Panc1 (cell line): ENCODE measurements around the gene MRPL50. TPM values are rescaled to one million over a fixed set of nuclear protein-coding genes. Genes with fewer than 3 reads are reported as not detected.

Source experiments
- ATAC-seq: fragments of 200-7000 bp; cut with Tn5 transposase; 2 replicates; pipeline ENCODE4 v1.9.1; 2020; ENCODE audit warnings: mild to moderate bottlenecking, moderate library complexity
- BruUV-seq: library from RNA; stranded (reverse); fragments of 400-500 nt; replicated peaks from 2 replicates; lab custom pipeline; 2021; lab: Mats Ljungman, UMichigan
- CTCF ChIA-PET: fragments of 300-600 bp; sonication (Branson Sonifier 250); formaldehyde crosslinking; loops from one replicate; lab custom pipeline; 2022; ENCODE audit warnings: antibody characterized with exemption; lab: Charles Lee
- POLR2A ChIA-PET: fragments of 300-600 bp; sonication (Branson Sonifier 250); formaldehyde crosslinking; loops from one replicate; lab custom pipeline; 2022; ENCODE audit warnings: antibody characterized with exemption; lab: Charles Lee
- DNase-seq: peaks from one replicate; pipeline ENCODE4 v3.0.0-alpha.2; 2010; ENCODE audit warnings: low read depth, low spot score
- H3K27ac ChIP-seq: 2 replicates; pipeline ENCODE4 v1.5.1; 2011; ENCODE audit warnings: mild to moderate bottlenecking, low read length, inconsistent platforms
- H3K27me3 ChIP-seq: fragments of 200-500 bp; sonication (Bioruptor generic); 2 replicates; pipeline ENCODE4 v1.6.0; 2014; ENCODE audit warnings: low read length, inconsistent platforms; ENCODE audit not compliant: control insufficient read depth, insufficient read depth
- H3K36me3 ChIP-seq: fragments of 200-500 bp; sonication (Bioruptor generic); 2 replicates; pipeline ENCODE4 v1.5.1; 2014; ENCODE audit warnings: inconsistent platforms, mild to moderate bottlenecking, low read length, moderate library complexity; ENCODE audit not compliant: control insufficient read depth, insufficient read depth
- H3K4me1 ChIP-seq: 2 replicates; pipeline ENCODE4 v1.5.1; 2011; ENCODE audit warnings: inconsistent platforms, mild to moderate bottlenecking, low read length, moderate library complexity; ENCODE audit not compliant: control insufficient read depth, insufficient read depth
- H3K4me3 ChIP-seq, 2 experiments: 2 replicates each; pipeline ENCODE4 v1.5.1; 2011 to 2012; ENCODE audit warnings: low read depth in 2 of 2, low read length in 2 of 2, mild to moderate bottlenecking in 2 of 2, inconsistent platforms in 1 of 2, moderate library complexity in 1 of 2
- H3K9me3 ChIP-seq: fragments of 200-500 bp; sonication (Bioruptor generic); 2 replicates; pipeline ENCODE4 v1.5.1; 2014; ENCODE audit warnings: low read depth, mild to moderate bottlenecking, inconsistent platforms, low read length, moderate library complexity; ENCODE audit not compliant: control insufficient read depth, insufficient read depth
- POLR2AphosphoS5 ChIP-seq: IDR thresholded peaks from 2 replicates; pipeline ENCODE4 v1.6.1; 2012; ENCODE audit warnings: mild to moderate bottlenecking, low read depth, low read length, moderate library complexity
- SIN3A ChIP-seq: IDR thresholded peaks from 2 replicates; pipeline ENCODE4 v1.6.1; 2012; ENCODE audit warnings: low read depth, mild to moderate bottlenecking, low read length, moderate library complexity, borderline replicate concordance; ENCODE audit not compliant: insufficient read depth
- TCF7L2 ChIP-seq: IDR thresholded peaks from 2 replicates; pipeline ENCODE4 v1.6.1; 2011; ENCODE audit warnings: mild to moderate bottlenecking, low read depth, low read length, inconsistent platforms
- in situ Hi-C: cut with HindIII; loops from 2 replicates; pipeline ENCODE4 v1.10.0; 2016; ENCODE audit warnings: low sequenced_read_pairs, low pct_unique_long_range_greater_than_20kb
- intact Hi-C: fragments of 100-400 bp; cut with micrococcal nuclease; formaldehyde crosslinking; loops from one replicate; pipeline ENCODE4 v1.10.0; 2022; ENCODE audit not compliant: unreplicated experiment
- total RNA-seq: library from RNA; stranded (reverse); gene quantifications from one replicate; pipeline ENCODE4 v1.2.1, GENCODE V29; 2021; ENCODE audit not compliant: unreplicated experiment
- TF ChIP-seq, protein P1 (sequence below): fragments of 450-650 bp; IDR thresholded peaks from 2 replicates; pipeline ENCODE4 v1.5.1; 2017; ENCODE audit warnings: mild to moderate bottlenecking
- TF ChIP-seq, protein P2 (sequence below), 2 experiments: IDR thresholded peaks; 2 replicates each; pipeline ENCODE4 v1.6.1; 2011 to 2012; ENCODE audit warnings: low read depth in 2 of 2, control low read depth in 1 of 2, low read length in 1 of 2, mild to moderate bottlenecking in 1 of 2, moderate library complexity in 1 of 2; ENCODE audit not compliant: insufficient read depth in 1 of 2

MRPL50 gene
- total RNA-seq, 1 experiment from 2014 or later, result 7.2 TPM

DNA sequence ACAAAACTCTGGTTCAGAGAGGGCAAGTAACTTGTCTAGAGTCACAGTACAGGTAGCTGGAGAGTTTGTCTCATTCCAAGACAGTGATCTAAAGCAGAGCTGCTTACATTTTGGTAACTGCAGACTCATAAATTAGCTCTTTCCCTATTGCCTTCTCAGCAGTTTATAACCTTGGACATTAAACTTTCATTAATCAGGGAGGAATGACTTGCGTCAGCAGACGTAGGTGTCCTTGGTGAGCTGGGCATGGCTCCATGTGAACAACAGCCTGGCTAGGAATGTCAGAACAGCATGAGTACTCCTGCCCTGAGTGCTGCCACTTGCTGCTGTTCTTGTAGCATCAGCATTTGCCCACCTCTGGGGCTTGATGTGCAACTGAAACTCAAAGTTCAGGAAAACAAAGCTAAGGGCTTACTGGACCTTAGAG is 39.4 kb upstream of the MRPL50 start:
- POLR2A ChIA-PET, result no interaction called here
- no peak for ATAC-seq
- no peaks in the 10 kb centered on the region for H3K36me3 ChIP-seq
- intact Hi-C loops, result no loop called here
- no TSS peak for BruUV-seq
- no peak overlapping the region for H3K27ac ChIP-seq
- DNase-seq, result no peak
- no peak for TF ChIP-seq TCF7L2
- no peak for TF ChIP-seq SIN3A
- TF ChIP-seq, protein P1, sequence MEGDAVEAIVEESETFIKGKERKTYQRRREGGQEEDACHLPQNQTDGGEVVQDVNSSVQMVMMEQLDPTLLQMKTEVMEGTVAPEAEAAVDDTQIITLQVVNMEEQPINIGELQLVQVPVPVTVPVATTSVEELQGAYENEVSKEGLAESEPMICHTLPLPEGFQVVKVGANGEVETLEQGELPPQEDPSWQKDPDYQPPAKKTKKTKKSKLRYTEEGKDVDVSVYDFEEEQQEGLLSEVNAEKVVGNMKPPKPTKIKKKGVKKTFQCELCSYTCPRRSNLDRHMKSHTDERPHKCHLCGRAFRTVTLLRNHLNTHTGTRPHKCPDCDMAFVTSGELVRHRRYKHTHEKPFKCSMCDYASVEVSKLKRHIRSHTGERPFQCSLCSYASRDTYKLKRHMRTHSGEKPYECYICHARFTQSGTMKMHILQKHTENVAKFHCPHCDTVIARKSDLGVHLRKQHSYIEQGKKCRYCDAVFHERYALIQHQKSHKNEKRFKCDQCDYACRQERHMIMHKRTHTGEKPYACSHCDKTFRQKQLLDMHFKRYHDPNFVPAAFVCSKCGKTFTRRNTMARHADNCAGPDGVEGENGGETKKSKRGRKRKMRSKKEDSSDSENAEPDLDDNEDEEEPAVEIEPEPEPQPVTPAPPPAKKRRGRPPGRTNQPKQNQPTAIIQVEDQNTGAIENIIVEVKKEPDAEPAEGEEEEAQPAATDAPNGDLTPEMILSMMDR, result no peak
- TF ChIP-seq, protein P2, sequence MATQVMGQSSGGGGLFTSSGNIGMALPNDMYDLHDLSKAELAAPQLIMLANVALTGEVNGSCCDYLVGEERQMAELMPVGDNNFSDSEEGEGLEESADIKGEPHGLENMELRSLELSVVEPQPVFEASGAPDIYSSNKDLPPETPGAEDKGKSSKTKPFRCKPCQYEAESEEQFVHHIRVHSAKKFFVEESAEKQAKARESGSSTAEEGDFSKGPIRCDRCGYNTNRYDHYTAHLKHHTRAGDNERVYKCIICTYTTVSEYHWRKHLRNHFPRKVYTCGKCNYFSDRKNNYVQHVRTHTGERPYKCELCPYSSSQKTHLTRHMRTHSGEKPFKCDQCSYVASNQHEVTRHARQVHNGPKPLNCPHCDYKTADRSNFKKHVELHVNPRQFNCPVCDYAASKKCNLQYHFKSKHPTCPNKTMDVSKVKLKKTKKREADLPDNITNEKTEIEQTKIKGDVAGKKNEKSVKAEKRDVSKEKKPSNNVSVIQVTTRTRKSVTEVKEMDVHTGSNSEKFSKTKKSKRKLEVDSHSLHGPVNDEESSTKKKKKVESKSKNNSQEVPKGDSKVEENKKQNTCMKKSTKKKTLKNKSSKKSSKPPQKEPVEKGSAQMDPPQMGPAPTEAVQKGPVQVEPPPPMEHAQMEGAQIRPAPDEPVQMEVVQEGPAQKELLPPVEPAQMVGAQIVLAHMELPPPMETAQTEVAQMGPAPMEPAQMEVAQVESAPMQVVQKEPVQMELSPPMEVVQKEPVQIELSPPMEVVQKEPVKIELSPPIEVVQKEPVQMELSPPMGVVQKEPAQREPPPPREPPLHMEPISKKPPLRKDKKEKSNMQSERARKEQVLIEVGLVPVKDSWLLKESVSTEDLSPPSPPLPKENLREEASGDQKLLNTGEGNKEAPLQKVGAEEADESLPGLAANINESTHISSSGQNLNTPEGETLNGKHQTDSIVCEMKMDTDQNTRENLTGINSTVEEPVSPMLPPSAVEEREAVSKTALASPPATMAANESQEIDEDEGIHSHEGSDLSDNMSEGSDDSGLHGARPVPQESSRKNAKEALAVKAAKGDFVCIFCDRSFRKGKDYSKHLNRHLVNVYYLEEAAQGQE (IDR thresholded peaks at IDR 0.05; ENCODE audit: insufficient read depth in 1 of 2, low read depth in 2 of 2, low read length in 1 of 2), result no peak
- no peak for TF ChIP-seq POLR2AphosphoS5
- peaks cover 5% of the 10 kb centered on the region; the same call in 1 of the 2 replicates for H3K27me3 ChIP-seq
- CTCF ChIA-PET, result no interaction called here
- no peaks in the 10 kb centered on the region for H3K4me1 ChIP-seq
- in situ Hi-C loops, result no loop called here
- no peak overlapping the region for H3K4me3 ChIP-seq
- H3K9me3 ChIP-seq, result no peaks in the 10 kb centered on the region

DNA sequence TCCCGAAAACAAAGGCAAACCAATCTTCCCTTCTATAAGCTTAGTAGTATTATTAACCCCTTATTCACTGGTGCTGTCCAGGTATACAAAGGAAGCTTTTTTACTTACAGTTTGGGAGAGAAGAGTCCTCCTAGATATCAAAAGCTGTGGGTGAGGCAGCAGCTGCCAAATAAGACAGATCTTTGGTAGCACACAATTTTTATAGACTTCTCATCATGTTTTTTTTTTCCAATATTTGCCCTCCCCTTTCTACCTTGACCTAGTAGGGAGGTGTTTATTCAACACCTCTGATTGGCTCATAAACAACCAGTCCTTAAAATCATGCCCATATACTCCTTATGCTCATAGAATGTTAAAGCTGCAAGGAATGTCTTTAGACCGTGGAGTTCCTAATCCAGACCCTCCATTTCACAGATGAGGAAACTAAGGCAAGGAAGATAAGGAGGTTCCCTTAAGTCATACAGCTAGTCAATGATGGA is 37.2 kb upstream of the MRPL50 start, which contains the start of gene ALDOB:
Gene ALDOB, minus strand, starts transcription at position 174 of the 479 bp plus-strand sequence. CDS start 4,887 bp downstream, outside the sequence.
- no peak within 1 kb of the TSS for H3K4me3 ChIP-seq
- POLR2A ChIA-PET, result no interaction called here
- H3K4me1 ChIP-seq, result no peaks in the 10 kb centered on the region
- peaks cover 5% of the 10 kb centered on the region; the same call in 1 of the 2 replicates for H3K27me3 ChIP-seq
- CTCF ChIA-PET, result no interaction called here
- intact Hi-C loops, result no loop called here
- no peaks in the 10 kb centered on the region for H3K36me3 ChIP-seq
- ATAC-seq (no peak), DNase-seq (no peak)
- no peak within 1 kb of the TSS for H3K27ac ChIP-seq
- in situ Hi-C loops, result no loop called here
- H3K9me3 ChIP-seq, result no peaks in the 10 kb centered on the region
- BruUV-seq, result no TSS peak
- TF ChIP-seq, protein P2 (IDR thresholded peaks at IDR 0.05; ENCODE audit: insufficient read depth in 1 of 2, low read depth in 2 of 2, low read length in 1 of 2), result no peak
- TF ChIP-seq, protein P1, result no peak
- TF ChIP-seq TCF7L2, result no peak
- TF ChIP-seq POLR2AphosphoS5, result no peak
- TF ChIP-seq SIN3A, result no peak
